Uterus (tissue), 2 donors: Measurements from ENCODE around the gene ENO1.

Experiments
- POLR2A ChIP-seq, 2 donors: fragments of 450-650 bp; IDR thresholded peaks; one replicate each; pipeline ENCODE4 v1.6.1; 2016; ENCODE audit warnings: antibody characterized with exemption in 2 of 2, mild to moderate bottlenecking in 1 of 2, moderate library complexity in 1 of 2
- TF ChIP-seq, protein P1 (sequence below), 4 experiments: fragments of 200-600 bp in 2 of 4; fragments of 450-650 bp in 2 of 4; sonication (generic) in 2 of 4; IDR thresholded peaks; one replicate each; pipeline ENCODE4 v1.5.1; 2016 to 2019; ENCODE audit warnings: antibody characterized with exemption in 4 of 4, mild to moderate bottlenecking in 2 of 4, moderate library complexity in 1 of 4

DNA sequence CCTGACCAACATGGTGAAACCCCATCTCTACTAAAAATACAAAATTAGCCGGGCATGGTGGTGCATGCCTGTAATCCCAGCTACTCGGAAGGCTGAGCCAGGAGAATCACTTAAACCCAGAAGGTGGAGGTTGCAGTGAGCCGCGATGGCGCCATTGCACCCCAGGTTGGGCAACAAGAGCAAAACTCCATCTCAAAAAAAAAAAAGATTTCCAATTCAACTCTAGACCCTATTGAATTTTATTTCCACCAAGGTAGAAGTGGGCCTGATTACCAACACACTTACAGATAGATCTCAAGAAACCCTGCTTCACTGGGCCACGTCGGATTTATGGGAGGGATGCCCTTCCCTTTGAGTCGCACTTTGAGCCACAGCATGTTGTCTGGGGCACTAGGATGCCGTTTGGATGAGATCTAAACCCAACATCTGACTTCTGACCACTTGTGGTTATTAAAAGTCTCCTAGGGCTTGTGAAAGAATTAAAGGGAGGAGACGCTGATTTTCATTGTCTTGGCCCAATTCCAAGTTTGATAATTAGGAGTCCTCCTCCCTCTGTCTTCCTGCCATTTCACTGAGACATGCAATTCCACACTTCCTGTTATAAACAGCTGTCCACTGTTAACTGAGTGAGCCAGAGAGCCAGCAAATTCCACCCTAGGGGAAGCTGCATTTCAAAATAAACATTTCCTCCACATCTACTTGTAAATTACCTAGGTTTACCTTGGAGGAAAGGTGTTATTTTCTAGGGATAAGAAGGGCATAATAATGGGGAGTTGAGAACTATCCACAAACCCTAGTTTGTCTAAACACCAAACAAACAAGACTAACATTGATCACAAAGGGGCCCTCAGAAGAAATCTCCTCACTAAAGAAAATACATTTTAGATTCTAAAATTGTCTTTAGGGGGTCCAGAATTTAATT, 55.9 kb downstream of the ENO1 start:
- TF ChIP-seq, protein P1, sequence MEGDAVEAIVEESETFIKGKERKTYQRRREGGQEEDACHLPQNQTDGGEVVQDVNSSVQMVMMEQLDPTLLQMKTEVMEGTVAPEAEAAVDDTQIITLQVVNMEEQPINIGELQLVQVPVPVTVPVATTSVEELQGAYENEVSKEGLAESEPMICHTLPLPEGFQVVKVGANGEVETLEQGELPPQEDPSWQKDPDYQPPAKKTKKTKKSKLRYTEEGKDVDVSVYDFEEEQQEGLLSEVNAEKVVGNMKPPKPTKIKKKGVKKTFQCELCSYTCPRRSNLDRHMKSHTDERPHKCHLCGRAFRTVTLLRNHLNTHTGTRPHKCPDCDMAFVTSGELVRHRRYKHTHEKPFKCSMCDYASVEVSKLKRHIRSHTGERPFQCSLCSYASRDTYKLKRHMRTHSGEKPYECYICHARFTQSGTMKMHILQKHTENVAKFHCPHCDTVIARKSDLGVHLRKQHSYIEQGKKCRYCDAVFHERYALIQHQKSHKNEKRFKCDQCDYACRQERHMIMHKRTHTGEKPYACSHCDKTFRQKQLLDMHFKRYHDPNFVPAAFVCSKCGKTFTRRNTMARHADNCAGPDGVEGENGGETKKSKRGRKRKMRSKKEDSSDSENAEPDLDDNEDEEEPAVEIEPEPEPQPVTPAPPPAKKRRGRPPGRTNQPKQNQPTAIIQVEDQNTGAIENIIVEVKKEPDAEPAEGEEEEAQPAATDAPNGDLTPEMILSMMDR (IDR thresholded peaks at IDR 0.05) = no peak
- TF ChIP-seq POLR2A (IDR thresholded peaks at IDR 0.05) = no peak
